Stimulated activated CD4-positive, alpha-beta T cell treated with anti-CD3 and anti-CD28 coated beads, Interleukin-4, amount 100 ng/mL, for 1 hour (primary cell): ENCODE measurements around the gene MYO1D.

Experiments used
- DNase-seq: peaks from one replicate; pipeline ENCODE4 v3.0.0-alpha.2; 2020

The MYO1D gene

GRCh38 chr17:32609884-32610650, 266.9 kb downstream of the MYO1D start:
- no peak for DNase-seq

- peak; percentile 61 for DNase-seq
Observed at GRCh38 chr17:32609085-32609484, 267.8 kb downstream of the MYO1D start.

GRCh38 chr17:32608267-32608666, 268.7 kb downstream of the MYO1D start:
- DNase-seq = no peak

GRCh38 chr17:32604966-32605365, 272.0 kb downstream of the MYO1D start:
- no peak for DNase-seq

- no peak for DNase-seq
Observed at GRCh38 chr17:32602396-32602795, 274.5 kb downstream of the MYO1D start.

GRCh38 chr17:32601866-32602265, 275.1 kb downstream of the MYO1D start:
- DNase-seq = no peak

- no peak for DNase-seq
Observed at GRCh38 chr17:32596628-32597027, 280.3 kb downstream of the MYO1D start.

GRCh38 chr17:32596206-32596605, 280.7 kb downstream of the MYO1D start:
- no peak for DNase-seq

GRCh38 chr17:32593003-32593402, 283.9 kb downstream of the MYO1D start:
- no peak for DNase-seq

- no peak for DNase-seq
Observed at GRCh38 chr17:32591405-32591804, 285.5 kb downstream of the MYO1D start.

GRCh38 chr17:32590974-32591373, 285.9 kb downstream of the MYO1D start:
- DNase-seq = no peak

GRCh38 chr17:32588982-32589381, 287.9 kb downstream of the MYO1D start:
- DNase-seq = no peak

GRCh38 chr17:32588135-32588534, 288.8 kb downstream of the MYO1D start:
- no peak for DNase-seq

- DNase-seq = no peak
Observed at GRCh38 chr17:32586666-32587065, 290.3 kb downstream of the MYO1D start.

- DNase-seq = no peak
Observed at GRCh38 chr17:32584792-32585191, 292.1 kb downstream of the MYO1D start.

GRCh38 chr17:32583053-32583452, 293.9 kb downstream of the MYO1D start:
- no peak for DNase-seq

- DNase-seq = no peak
Observed at GRCh38 chr17:32575852-32576251, 301.1 kb downstream of the MYO1D start.

GRCh38 chr17:32570081-32570396, 306.9 kb downstream of the MYO1D start:
- no peak for DNase-seq

GRCh38 chr17:32569171-32570080, 307.5 kb downstream of the MYO1D start:
- no peak for DNase-seq

- DNase-seq = no peak
Observed at GRCh38 chr17:32568705-32569104, 308.2 kb downstream of the MYO1D start.

- DNase-seq = no peak
Observed at GRCh38 chr17:32567511-32567910, 309.4 kb downstream of the MYO1D start.

- no peak for DNase-seq
Observed at GRCh38 chr17:32567086-32567485, 309.8 kb downstream of the MYO1D start.

GRCh38 chr17:32566303-32566702, 310.6 kb downstream of the MYO1D start:
- no peak for DNase-seq

- no peak for DNase-seq
Observed at GRCh38 chr17:32565401-32565800, 311.5 kb downstream of the MYO1D start.
